AG04450 (cell line): ENCODE data around the gene GADD45A. TPM values are rescaled to one million over a fixed set of nuclear protein-coding genes. Genes with fewer than 3 reads are reported as not detected.

Source experiments
- CTCF ChIA-PET: fragments of 300-600, 350-600 bp; formaldehyde crosslinking; extraction: SDS; loops from one replicate; lab custom pipeline; 2022; ENCODE audit warnings: antibody characterized with exemption, inconsistent platforms; lab: Charles Lee
- POLR2A ChIA-PET: fragments of 350-600 bp; formaldehyde crosslinking; extraction: SDS; loops from one replicate; lab custom pipeline; 2021; ENCODE audit warnings: antibody characterized with exemption, inconsistent platforms; lab: Yijun Ruan, JAX
- DNase-seq: peaks from one replicate; pipeline ENCODE4 v3.0.0-alpha.2; 2011; ENCODE audit warnings: low read depth, low spot score
- H3K27ac ChIP-seq: one replicate; pipeline ENCODE4 v1.5.1; 2012; ENCODE audit warnings: low read depth, low read length, control low read depth
- H3K27me3 ChIP-seq: one replicate; pipeline ENCODE4 v1.6.0; 2012; ENCODE audit warnings: low read length; ENCODE audit not compliant: control insufficient read depth, insufficient read depth
- H3K4me3 ChIP-seq: 2 replicates; pipeline ENCODE4 v1.5.1; 2011; ENCODE audit warnings: mild to moderate bottlenecking, low read depth, low read length, control low read depth
- H3K9me3 ChIP-seq: 2 replicates; pipeline ENCODE4 v1.5.1; 2012; ENCODE audit warnings: low read length; ENCODE audit not compliant: control insufficient read depth, insufficient read depth
- CTCF ChIP-seq: IDR thresholded peaks from 2 replicates; pipeline ENCODE4 v1.5.1; 2011; ENCODE audit warnings: low read depth, low read length, control low read depth, inconsistent platforms
- polyA plus RNA-seq: library from polyadenylated mRNA; depleted of rRNA; stranded (reverse); fragments of >200 nt; gene quantifications from 2 replicates; pipeline ENCODE4 v1.2.3, GENCODE V29; 2011

GADD45A gene
- polyA plus RNA-seq, 1 experiment = 41.8 TPM

GRCh38 chr1:67674260-67675011 is 10.6 kb upstream of the GADD45A start:
- no peaks in the 10 kb centered on the region for H3K27me3 ChIP-seq
- TF ChIP-seq CTCF = no peak
- H3K27ac ChIP-seq = no peak overlapping the region
- H3K9me3 ChIP-seq = no peaks in the 10 kb centered on the region
- ChIA-PET CTCF (interaction anchor here (1.1 to 2.1 kb wide), 7 partner anchors 8 to 142 kb away, joined by 3 to 14 read pairs (median 4); no protein-coding TSS in a partner anchor), POLR2A (interaction anchor here (0.6 to 3.5 kb wide), 2 partner anchors 11 to 118 kb away, joined by 3 to 29 read pairs; partner anchors contain the start of gene GADD45A)
- H3K4me3 ChIP-seq = no peak overlapping the region
- DNase-seq = no peak

GRCh38 chr1:67675800-67676199 is 9.2 kb upstream of the GADD45A start:
- no peak for TF ChIP-seq CTCF
- Histone ChIP-seq H3K27ac (no peak overlapping the region), H3K9me3 (no peaks in the 10 kb centered on the region), H3K27me3 (no peaks in the 10 kb centered on the region), H3K4me3 (no peak overlapping the region)
- DNase-seq = no peak
- CTCF ChIA-PET = interaction anchor here (0.8 to 2.6 kb wide), 5 partner anchors 13 to 114 kb away, joined by 3 to 14 read pairs (median 4); no protein-coding TSS in a partner anchor
- POLR2A ChIA-PET = interaction anchor here (0.9 to 3.5 kb wide), 2 partner anchors 10 to 12 kb away, joined by 3 to 29 read pairs; partner anchors contain the start of gene GADD45A

- no peak for DNase-seq
- no peak overlapping the region for H3K27ac ChIP-seq
- H3K4me3 ChIP-seq = no peak overlapping the region
- POLR2A ChIA-PET = interaction anchor here (0.7 to 3.5 kb wide), 3 partner anchors 9 to 36 kb away, joined by 3 to 29 read pairs (median 3); partner anchors contain the start of gene GADD45A
- no peak for TF ChIP-seq CTCF
- CTCF ChIA-PET = interaction anchor here (0.8 to 2.6 kb wide), 4 partner anchors 13 to 141 kb away, joined by 3 to 11 read pairs (median 6); no protein-coding TSS in a partner anchor
- no peaks in the 10 kb centered on the region for H3K9me3 ChIP-seq
- no peaks in the 10 kb centered on the region for H3K27me3 ChIP-seq
Measured at GRCh38 chr1:67676287-67676686, 8.7 kb upstream of the GADD45A start.

- ChIA-PET CTCF (interaction anchor here (0.8 to 2.6 kb wide), 3 partner anchors 83 to 142 kb away, joined by 4 to 11 read pairs (median 7); no protein-coding TSS in a partner anchor), POLR2A (interaction anchor here (0.5 to 3.5 kb wide), 3 partner anchors 9 to 61 kb away, joined by 3 to 29 read pairs (median 3); partner anchors contain the start of gene GADD45A)
- TF ChIP-seq CTCF = no peak
- Histone ChIP-seq H3K9me3 (no peaks in the 10 kb centered on the region), H3K27me3 (no peaks in the 10 kb centered on the region), H3K27ac (no peak overlapping the region), H3K4me3 (no peak overlapping the region)
- DNase-seq = no peak
Measured at GRCh38 chr1:67676946-67677345, 8.1 kb upstream of the GADD45A start.
